Left forelimb (tissue), 1 donor: ENCODE data around the gene NRARP.
"Not testable (repeated sequence)": the region's sequence is repeated elsewhere in the genome, so short reads cannot be mapped to it uniquely, and the experiment has no call there.

Source experiments
- DNase-seq: peaks from one replicate; pipeline ENCODE4 v3.0.0-alpha.2; 2018; ENCODE audit warnings: low spot score

NRARP gene

GRCh38 chr9:137302118-137302448 lies at the start of gene NRARP:
Gene NRARP (minus strand): TSS chr9:137302271. CDS start chr9:137301928, 343 bp downstream.
- DNase-seq: peak; percentile 90

- DNase-seq: no peak
Measured at GRCh38 chr9:137350696-137351584, 48.9 kb upstream of the NRARP start.

- DNase-seq: no peak
Measured at GRCh38 chr9:137349471-137350033, 47.5 kb upstream of the NRARP start.

- no peak for DNase-seq
Measured at GRCh38 chr9:137348769-137349470, 46.8 kb upstream of the NRARP start.

GRCh38 chr9:137347928-137348327 lies 45.9 kb upstream of the NRARP start:
- no peak for DNase-seq

GRCh38 chr9:137342482-137342881 lies 40.4 kb upstream of the NRARP start:
- no peak for DNase-seq

- DNase-seq: no peak
Measured at GRCh38 chr9:137341227-137341626, 39.2 kb upstream of the NRARP start.

- not testable (repeated sequence) for DNase-seq
Measured at GRCh38 chr9:137339908-137340462, 37.9 kb upstream of the NRARP start.

GRCh38 chr9:137339045-137339907 lies 37.2 kb upstream of the NRARP start:
- DNase-seq: no peak

GRCh38 chr9:137336735-137337134 lies 34.7 kb upstream of the NRARP start:
- DNase-seq: no peak

GRCh38 chr9:137333016-137333671 lies 31.1 kb upstream of the NRARP start:
- DNase-seq: no peak

- no peak for DNase-seq
Measured at GRCh38 chr9:137331929-137332328, 29.9 kb upstream of the NRARP start.

- no peak for DNase-seq
Measured at GRCh38 chr9:137330689-137331088, 28.6 kb upstream of the NRARP start.

GRCh38 chr9:137329590-137329989 lies 27.5 kb upstream of the NRARP start:
- DNase-seq: not testable (repeated sequence)

GRCh38 chr9:137327641-137328550 lies 25.8 kb upstream of the NRARP start:
- not testable (repeated sequence) for DNase-seq

GRCh38 chr9:137326445-137327065 lies 24.5 kb upstream of the NRARP start:
- DNase-seq: no peak

- DNase-seq: no peak
Measured at GRCh38 chr9:137325799-137326198, 23.7 kb upstream of the NRARP start.

- no peak for DNase-seq
Measured at GRCh38 chr9:137325124-137325523, 23.1 kb upstream of the NRARP start.

GRCh38 chr9:137323531-137324331 lies 21.7 kb upstream of the NRARP start:
- DNase-seq: no peak
